TTC549 (cell line): ENCODE measurements around the gene FBXW4.

Source experiments
- FAIRE-seq: peaks from 2 replicates; lab custom pipeline; 2012; peaks lifted over from hg19 to GRCh38; lab: Jason Lieb, UNC

Gene FBXW4

DNA sequence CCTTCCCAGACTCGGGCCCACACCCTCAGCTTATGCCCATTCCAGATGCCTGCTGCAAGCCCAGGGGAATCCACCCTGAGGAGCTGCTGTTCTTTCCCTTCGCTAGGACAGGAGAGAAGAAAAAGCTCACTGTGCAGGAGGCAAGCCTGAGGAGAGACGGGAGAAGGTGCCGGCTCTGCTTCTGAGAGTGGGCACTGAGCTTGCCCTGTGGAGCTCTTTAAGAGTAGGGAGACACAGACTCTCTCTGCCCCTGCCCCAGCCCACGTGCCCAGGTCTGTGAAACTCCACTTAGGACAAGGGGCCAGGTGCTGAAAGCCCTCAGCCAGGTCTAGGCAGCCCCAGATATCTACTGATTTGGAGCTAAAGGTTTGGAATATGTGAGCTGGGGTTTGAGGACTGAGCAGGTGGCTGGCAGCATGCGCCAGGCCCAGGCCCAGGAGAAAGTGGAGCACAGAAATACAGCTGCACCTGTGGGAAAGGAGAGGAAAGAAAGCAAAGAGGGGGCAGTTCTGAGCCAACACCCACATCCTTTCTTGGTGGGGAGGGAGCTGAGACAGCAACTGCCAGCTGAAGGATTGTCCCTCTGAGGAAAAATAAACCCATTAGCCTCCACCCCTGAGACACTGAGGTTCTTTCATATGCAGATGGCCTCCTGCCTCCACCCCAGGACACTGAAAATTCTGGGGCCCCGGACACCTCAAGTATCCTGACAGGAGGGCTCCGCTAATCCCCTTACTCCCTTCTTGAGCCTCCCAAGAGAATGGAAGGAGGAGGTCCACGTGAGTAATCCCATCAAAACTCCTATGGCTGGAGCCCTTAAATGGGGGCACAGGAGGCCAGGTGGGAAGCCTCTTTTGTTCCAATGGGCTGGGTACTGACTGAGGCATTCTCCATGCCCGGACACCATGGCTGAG lies 114.2 kb downstream of the FBXW4 start:
- no peak for FAIRE-seq

DNA sequence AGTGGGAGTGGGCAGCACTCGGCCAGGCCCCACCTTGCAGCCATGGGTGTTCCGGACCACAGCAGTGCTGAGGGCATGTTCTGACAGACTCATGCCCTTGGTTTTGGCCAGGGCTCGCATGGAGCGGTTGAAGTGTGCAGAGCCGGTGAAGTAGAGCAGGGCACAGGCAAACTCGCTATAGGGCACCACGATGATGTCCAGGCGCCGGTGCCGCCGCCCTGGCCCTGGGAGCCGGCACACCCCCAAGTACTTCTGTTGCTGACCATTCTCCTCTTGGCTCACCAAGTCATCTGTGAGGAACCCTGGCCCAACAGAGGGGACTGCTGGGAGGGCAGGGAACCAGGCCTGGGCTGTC lies 115.5 kb downstream of the FBXW4 start:
- FAIRE-seq: no peak

DNA sequence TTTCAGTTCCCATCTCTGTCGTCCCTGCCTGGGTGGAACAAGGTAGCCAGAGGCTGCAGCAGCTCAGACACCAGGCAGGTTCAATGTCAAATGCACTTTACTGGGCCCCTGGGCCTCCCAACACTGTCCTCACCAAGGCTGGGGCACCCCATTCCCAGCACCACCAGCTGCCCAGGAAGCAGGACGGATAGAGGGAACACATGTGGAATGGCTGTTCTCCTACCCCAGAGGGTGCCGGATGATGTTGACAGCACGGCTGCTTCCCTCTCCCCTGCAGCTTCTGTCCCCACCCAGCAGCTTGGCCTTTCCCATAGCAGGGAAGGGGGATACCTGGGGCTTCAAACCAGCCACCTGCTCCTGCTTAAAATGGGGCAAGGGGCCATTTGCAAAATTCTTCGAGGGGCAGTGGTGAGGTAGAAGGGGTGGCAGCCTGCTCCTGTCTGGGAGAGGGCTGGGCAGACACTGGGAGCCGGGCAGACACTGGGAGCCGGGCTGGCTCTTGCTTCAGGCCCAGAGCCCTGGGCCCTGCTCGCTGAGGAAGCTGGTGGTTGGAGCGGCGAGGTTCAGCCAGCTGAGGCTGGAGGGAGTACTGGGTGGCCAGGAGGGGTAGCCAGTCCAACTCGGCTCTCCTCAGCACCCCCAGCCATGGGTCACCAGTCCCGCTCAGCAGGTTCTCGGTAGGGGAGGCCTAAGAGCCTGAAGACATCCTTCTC lies 116.0 kb downstream of the FBXW4 start:
- FAIRE-seq: no peak

- FAIRE-seq: no peak
Measured at GRCh38 chr10:101578192-101578591, 116.8 kb downstream of the FBXW4 start.

GRCh38 chr10:101577121-101577871 lies 117.7 kb downstream of the FBXW4 start:
- no peak for FAIRE-seq

DNA sequence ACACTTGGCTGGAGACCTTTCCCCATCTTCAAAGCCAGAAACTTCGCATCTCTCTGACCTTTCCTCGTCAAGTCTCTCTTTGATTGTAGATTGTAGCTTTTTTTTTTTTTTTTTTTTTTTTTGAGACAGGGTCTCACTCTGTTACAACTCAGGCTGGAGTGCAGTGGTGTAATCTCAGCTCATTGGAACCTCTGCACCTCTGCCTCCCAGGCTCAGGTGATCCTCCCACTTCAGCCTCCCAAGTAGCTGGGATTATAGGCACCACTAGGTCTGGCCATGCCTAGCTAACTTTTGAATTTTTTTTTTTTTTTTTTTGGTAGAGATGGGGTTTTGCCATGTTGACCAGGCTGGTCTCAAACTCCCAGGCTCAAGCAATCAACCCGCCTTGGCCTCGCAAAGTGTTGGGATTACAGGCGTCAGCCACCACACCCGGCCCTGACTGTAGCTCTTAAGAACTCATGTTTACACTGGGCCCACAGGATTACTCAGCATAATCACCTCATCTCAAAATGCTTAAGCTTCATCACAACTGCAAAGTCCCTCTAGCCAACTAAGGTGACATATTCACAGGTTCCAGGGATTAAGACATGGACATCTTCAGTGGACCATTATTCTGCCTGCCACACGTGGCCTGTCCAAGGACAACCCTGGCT lies 118.6 kb downstream of the FBXW4 start:
- no peak for FAIRE-seq

DNA sequence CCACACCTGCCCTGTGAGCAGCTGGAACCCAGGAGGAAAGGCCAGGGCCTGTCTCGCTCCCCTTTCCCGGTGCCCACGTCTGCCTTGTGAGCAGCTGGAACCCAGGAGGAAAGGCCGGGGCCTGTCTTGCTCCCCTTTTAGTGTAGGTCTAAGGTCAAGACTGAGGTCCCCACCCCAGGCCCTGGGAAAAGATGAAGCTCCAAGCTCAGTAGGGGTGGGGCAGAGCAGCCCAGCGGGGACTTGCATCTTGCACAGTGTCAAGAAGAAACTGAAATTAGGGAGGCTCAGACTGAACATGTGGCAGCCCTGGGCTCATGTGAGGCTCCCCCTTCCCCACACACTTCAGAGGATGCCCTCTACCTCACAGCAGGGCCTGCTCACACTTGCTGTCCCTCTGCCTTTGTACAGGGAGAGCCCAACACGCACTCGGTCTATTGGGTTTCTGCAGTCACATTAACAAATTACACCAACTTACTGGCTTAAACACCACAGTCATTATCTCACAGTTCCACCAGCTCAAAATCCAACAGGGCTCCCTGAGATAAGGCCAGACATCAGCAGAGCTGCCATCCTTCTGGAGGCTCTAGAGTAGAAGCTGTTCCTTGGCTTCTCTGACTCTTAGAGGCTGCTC lies 119.3 kb downstream of the FBXW4 start:
- no peak for FAIRE-seq

DNA sequence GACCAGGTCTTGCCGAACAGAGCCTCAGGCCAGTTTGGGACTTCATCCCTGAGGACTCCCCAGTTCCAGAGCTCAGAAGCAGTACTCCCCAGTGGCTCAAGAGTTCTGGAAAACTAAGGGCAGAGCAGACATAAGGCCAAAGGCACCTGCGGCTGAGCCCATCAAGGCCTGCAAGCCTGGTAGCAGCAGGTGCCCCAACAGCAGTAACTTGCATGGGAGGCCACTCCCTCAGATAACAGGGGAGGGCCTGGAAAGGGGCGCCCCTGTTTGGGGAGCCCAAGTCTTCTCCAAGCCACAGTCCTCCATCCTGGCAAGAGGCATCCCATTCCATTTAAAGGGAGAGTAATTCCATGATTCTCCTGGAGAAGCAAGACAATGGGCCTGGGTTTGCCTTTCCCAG lies 119.9 kb downstream of the FBXW4 start:
- FAIRE-seq: no peak

- no peak for FAIRE-seq
Measured at GRCh38 chr10:101573885-101574753, 120.9 kb downstream of the FBXW4 start.

GRCh38 chr10:101572785-101573184 lies 122.2 kb downstream of the FBXW4 start:
- FAIRE-seq: no peak

- FAIRE-seq: no peak
Measured at GRCh38 chr10:101572126-101572525, 122.8 kb downstream of the FBXW4 start.

DNA sequence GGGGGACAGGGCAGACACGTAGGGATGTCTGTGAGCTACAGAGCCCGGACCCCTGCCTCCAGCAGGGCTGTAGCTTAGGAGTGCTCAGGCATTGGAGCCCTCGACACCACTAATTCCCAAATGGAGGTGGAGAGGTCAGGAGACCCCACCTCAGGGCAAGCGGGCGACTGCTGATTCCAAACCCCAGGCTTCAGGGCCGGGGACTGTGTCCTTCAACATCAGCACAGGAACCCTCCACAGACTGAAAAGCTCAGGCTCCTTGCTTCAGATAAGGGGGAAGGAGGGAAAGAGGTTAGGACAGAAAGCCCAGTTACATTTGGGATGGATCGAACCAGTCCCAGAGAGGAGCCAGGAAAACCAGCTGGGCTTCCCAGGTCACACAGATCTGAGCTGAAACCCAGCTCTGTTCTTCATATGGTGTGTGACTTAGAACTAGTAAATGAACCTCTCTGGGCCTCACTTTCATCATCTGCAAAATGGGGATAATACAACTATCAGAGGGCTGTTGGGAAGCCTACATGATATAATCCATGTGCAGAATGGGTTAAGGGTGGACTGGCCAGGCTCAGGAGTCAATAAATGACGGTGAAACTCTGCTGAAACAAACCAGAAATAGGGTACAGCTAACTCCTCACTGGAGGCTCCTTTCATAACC lies 123.6 kb downstream of the FBXW4 start:
- no peak for FAIRE-seq

DNA sequence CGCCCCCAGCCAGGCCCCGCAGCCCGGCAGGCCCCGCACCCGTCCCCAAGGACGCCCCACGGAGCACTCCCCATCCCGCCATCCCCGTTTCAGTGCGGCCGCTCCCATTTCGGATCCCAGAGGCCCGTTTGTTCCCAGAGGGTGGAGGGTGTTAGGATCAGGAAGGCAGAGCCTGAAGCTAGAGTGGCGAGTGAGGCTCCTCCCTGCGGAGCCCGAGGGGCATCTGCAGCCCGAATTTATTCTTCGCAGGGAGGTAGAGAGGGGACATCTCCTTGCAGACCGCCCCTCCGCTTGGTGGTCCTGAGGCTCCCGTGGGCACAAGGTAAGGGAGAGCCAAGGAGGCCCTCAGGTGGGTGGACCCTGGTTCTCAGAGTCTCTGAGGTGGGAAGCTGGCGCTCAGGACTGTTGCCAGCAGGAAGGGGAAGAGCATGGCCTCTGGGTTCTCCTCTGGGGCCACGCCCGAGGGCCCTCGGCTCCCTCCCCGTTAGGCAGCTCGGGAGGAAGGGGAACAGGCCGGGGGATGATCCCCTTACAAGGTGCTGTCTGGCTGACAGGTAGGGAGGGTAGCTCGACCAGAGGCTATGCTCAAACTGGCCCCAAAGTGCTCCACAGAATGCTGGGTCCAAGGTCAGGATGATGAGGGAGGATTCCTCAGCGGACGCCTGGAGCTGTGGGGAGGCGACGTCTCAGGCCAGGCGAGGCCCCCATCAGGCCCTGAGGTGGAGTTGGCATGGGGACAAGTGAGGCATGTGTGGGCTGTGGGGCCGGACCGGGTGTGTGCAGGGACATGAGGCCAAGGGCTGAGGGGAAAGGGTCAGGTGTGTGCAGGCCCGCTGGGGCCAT lies 124.3 kb downstream of the FBXW4 start:
- no peak for FAIRE-seq

- FAIRE-seq: no peak
Measured at GRCh38 chr10:101569622-101570427, 125.1 kb downstream of the FBXW4 start.

DNA sequence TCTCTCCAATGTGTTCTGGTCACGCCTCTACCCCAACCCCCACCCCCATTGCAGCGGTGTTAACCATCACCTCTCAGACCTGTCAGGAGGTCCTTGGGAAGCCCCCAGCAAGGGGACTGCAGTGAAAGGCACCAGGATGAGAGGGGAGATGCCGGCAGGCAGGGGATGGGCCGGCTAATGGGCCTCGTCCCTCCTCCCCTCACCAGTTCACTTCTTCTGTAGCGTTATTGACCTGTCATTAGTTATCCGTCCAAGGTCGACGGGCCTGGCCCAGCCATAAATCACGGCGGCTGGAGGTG lies 125.7 kb downstream of the FBXW4 start:
- no peak for FAIRE-seq

DNA sequence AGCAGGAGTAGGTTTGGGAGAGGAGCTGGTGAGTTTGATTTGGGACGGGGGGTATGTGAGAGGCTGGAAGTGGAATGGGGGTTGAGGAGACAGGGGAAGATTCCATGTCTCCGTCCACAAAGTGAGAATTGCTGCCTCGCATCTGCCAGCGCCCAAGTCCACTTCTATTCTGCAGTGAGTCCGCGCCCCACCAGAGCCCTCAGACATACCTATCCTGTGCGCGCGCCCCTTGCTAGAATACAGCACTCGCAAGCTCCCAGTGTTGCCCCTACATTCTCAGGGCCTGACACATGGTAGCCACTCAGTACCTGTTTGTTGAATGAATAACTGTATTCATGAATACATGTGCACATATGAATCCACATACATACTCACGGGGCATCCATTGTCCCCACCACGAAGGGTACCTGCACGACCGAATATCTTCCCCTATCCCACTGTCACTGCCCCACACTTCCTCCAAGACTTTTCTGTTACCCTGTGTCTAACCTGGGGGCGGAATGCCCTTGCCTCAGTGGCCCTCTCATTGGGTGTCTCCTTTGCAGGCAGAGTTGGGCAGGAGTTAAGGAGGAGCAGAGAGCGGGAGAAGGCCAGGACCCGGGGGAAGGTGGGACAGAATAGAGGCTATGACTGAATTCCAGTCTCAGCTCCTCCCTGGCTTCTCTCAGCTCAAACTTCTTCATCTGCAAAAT lies 126.8 kb downstream of the FBXW4 start:
- FAIRE-seq: no peak

- no peak for FAIRE-seq
Measured at GRCh38 chr10:101567165-101568006, 127.6 kb downstream of the FBXW4 start.
